Measurements from ENCODE around the gene BCL2L13. TPM values are rescaled to one million over a fixed set of nuclear protein-coding genes. Genes with fewer than 3 reads are reported as not detected.

BCL2L13 gene
- total RNA-seq, 1 experiment from 2014 or later: 26.0 TPM

DNA sequence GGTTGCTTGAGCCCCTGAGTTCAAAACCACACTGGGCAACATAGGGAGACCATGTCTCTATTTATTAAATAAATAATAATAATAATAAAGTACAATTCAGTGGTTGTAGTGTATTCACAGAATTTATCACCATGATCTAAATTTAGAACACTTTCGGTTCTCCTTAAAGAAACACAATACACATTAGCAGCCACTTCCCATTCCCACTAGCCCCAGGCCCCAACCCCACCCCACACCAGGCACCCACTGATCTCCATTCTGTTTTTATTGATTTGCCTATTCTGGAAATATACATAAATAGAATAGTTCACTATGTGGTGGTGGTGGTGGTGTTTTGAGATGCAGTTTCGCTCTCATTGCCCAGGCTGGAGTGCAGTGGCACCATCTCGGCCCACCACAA lies 45.7 kb downstream of the BCL2L13 start:
- no peak overlapping the region for H2BK15ac ChIP-seq (ENCODE audit: low read depth, low read length)
- H2BK20ac ChIP-seq (ENCODE audit: low read depth, low read length, poor library complexity, severe bottlenecking): no peak overlapping the region
- peaks cover 5 to 17% (median 9%) of the 10 kb centered on the region in 3 experiments; a peak in 5 of 7 replicates for H3K36me3 Mint-ChIP-seq (ENCODE audit: insufficient read depth in 1 of 3, low read depth in 3 of 3)
- no peaks in the 10 kb centered on the region for H4K20me1 ChIP-seq (ENCODE audit: control insufficient read depth, insufficient read depth, insufficient read length)
- H4K5ac ChIP-seq (ENCODE audit: insufficient read length, low read depth, low read length): no peak overlapping the region
- no peaks in the 10 kb centered on the region for H3K9me3 Mint-ChIP-seq
- no peak overlapping the region for H3K27ac Mint-ChIP-seq
- no peak overlapping the region for H2BK120ac ChIP-seq (ENCODE audit: low read depth, low read length, poor library complexity, severe bottlenecking)
- H2BK5ac ChIP-seq (ENCODE audit: insufficient read length, low read length): no peak overlapping the region
- H3K79me1 ChIP-seq (ENCODE audit: insufficient read depth, low read depth, low read length, poor library complexity, severe bottlenecking): no peaks in the 10 kb centered on the region
- H4K91ac ChIP-seq (ENCODE audit: insufficient read length, low read depth, low read length): no peak overlapping the region
- H3K4ac ChIP-seq (ENCODE audit: low read depth, low read length): no peak overlapping the region
- H3K14ac ChIP-seq (ENCODE audit: insufficient read depth, low read length): no peak overlapping the region
- H3K27me3 ChIP-seq (ENCODE audit: insufficient read depth, low read length): no peaks in the 10 kb centered on the region
- 0 out of 4 replicates have a peak, but pooled peaks cover 0 to 2% of the 10 kb centered on the region in 2 experiments for H3K4me1 Mint-ChIP-seq
- no peak overlapping the region for H3K27ac ChIP-seq (ENCODE audit: insufficient read length, low read depth, low read length)
- no peak overlapping the region for H3T11ph ChIP-seq (ENCODE audit: low read length)
- TF ChIP-seq, protein P1, sequence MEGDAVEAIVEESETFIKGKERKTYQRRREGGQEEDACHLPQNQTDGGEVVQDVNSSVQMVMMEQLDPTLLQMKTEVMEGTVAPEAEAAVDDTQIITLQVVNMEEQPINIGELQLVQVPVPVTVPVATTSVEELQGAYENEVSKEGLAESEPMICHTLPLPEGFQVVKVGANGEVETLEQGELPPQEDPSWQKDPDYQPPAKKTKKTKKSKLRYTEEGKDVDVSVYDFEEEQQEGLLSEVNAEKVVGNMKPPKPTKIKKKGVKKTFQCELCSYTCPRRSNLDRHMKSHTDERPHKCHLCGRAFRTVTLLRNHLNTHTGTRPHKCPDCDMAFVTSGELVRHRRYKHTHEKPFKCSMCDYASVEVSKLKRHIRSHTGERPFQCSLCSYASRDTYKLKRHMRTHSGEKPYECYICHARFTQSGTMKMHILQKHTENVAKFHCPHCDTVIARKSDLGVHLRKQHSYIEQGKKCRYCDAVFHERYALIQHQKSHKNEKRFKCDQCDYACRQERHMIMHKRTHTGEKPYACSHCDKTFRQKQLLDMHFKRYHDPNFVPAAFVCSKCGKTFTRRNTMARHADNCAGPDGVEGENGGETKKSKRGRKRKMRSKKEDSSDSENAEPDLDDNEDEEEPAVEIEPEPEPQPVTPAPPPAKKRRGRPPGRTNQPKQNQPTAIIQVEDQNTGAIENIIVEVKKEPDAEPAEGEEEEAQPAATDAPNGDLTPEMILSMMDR (conservative IDR thresholded peaks at IDR 0.05): no peak
- H3K27me3 Mint-ChIP-seq (ENCODE audit: low read depth): no peaks in the 10 kb centered on the region
- H2AFZ ChIP-seq (ENCODE audit: low read length): no peak overlapping the region
- no peak overlapping the region for H3K4me3 Mint-ChIP-seq
- WGBS (ENCODE audit: extremely low coverage, insufficient read length, low lambda C conversion rate): no CpG with 5 or more reads among the region's 3 CpGs
- no peak overlapping the region for H2AK5ac ChIP-seq (ENCODE audit: insufficient read length, low read length)
- H3K23ac ChIP-seq (ENCODE audit: insufficient read length, low read depth, low read length): no peak overlapping the region
- H4K8ac ChIP-seq (replicated peaks; ENCODE audit: insufficient read length, low read depth, low read length): no peak overlapping the region
- H3K18ac ChIP-seq (ENCODE audit: insufficient read length, low read depth, low read length): no peak overlapping the region
- H3K79me2 ChIP-seq (ENCODE audit: insufficient read depth, low read length): no peaks in the 10 kb centered on the region
- DNase-seq: no peak
- H3K9ac ChIP-seq (ENCODE audit: extremely low read depth, insufficient read length, low read length): no peak overlapping the region
- H3K23me2 ChIP-seq (ENCODE audit: insufficient read length, low read depth, low read length, poor library complexity, severe bottlenecking): no peaks in the 10 kb centered on the region
- no peaks in the 10 kb centered on the region for H3K9me3 ChIP-seq (ENCODE audit: control insufficient read depth, low read depth, low read length)
- H3K56ac ChIP-seq (ENCODE audit: insufficient read length, low read depth, low read length): no peak overlapping the region
- H2BK12ac ChIP-seq (ENCODE audit: insufficient read length, low read depth, low read length): no peak overlapping the region
- no peaks in the 10 kb centered on the region for H3K4me1 ChIP-seq (ENCODE audit: insufficient read depth, low read length)
- H3K4me2 ChIP-seq (ENCODE audit: insufficient read depth, insufficient read length, low read length): no peak overlapping the region
